Ectodermal cell (in vitro differentiated cells): ENCODE results near the gene GPR156.

Experiments used
- H3K27ac ChIP-seq: 2 replicates; pipeline ENCODE4 v1.7.0; 2013; ENCODE audit warnings: mild to moderate bottlenecking, low read depth, low read length; ENCODE audit not compliant: insufficient read depth, poor library complexity, severe bottlenecking
- H3K27me3 ChIP-seq: 2 replicates; pipeline ENCODE4 v1.7.0; 2013; ENCODE audit warnings: mild to moderate bottlenecking, low read length; ENCODE audit not compliant: insufficient read depth, control insufficient read depth, poor library complexity, severe bottlenecking
- H3K36me3 ChIP-seq: one replicate; pipeline ENCODE4 v1.7.0; 2013; ENCODE audit warnings: low read length; ENCODE audit not compliant: control insufficient read depth, insufficient read depth
- H3K4me1 ChIP-seq: one replicate; pipeline ENCODE4 v1.7.0; 2013; ENCODE audit warnings: low read length; ENCODE audit not compliant: control insufficient read depth, insufficient read depth
- H3K4me3 ChIP-seq: 2 replicates; pipeline ENCODE4 v1.7.0; 2013; ENCODE audit warnings: low read depth, low read length, control low read depth; ENCODE audit not compliant: insufficient read depth
- H3K9me3 ChIP-seq: 2 replicates; pipeline ENCODE4 v1.7.0; 2013; ENCODE audit warnings: mild to moderate bottlenecking, low read length, moderate library complexity; ENCODE audit not compliant: control insufficient read depth
- WGBS, 2 experiments: methylation state at CpG; one replicate each; pipeline ENCODE4 v1.1.7; 2013; ENCODE audit warnings: missing lambda C conversion rate in 2 of 2; 5-methylcytosine and 5-hydroxymethylcytosine counted together

GPR156 gene

DNA sequence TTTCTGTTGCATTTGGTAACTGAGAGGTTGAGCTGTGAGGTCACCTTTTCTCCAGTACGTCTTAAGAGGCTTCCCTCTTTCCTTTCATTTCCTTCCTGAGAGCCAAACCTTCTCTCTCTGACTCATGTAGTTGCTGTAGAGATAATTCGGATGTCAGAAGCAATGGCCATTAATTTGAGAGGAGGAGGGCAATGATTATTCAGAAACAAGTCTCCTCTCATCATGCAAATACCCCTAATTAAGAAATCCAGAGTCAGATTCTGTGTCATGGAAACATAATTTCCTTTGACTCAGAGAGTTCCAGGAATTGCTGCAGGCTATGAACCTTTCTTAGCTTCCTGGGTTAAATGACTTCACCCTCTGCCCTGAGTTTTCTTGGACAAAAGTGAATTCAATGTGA, 131.7 kb downstream of the GPR156 start:
- peaks cover 4% of the 10 kb centered on the region for H3K9me3 ChIP-seq
- WGBS, 2 experiments, result 80 to 96% methylated on average over 1 to 2 of the region's 2 CpGs
- H3K36me3 ChIP-seq, result no peaks in the 10 kb centered on the region
- H3K27ac ChIP-seq, result no peak overlapping the region
- H3K27me3 ChIP-seq, result no peaks in the 10 kb centered on the region
- no peak overlapping the region for H3K4me3 ChIP-seq
- H3K4me1 ChIP-seq, result no peaks in the 10 kb centered on the region

GRCh38 chr3:120151791-120152190, 133.2 kb downstream of the GPR156 start:
- Histone ChIP-seq H3K27me3 (no peaks in the 10 kb centered on the region), H3K4me1 (no peaks in the 10 kb centered on the region), H3K4me3 (no peak overlapping the region), H3K36me3 (no peaks in the 10 kb centered on the region), H3K27ac (no peak overlapping the region), H3K9me3 (peaks cover 4% of the 10 kb centered on the region)
- 87 to 89% methylated on average over 4 of the region's 4 CpGs for WGBS, 2 experiments

- no peak overlapping the region for H3K4me3 ChIP-seq
- H3K9me3 ChIP-seq, result no peaks in the 10 kb centered on the region
- no peak overlapping the region for H3K27ac ChIP-seq
- no peaks in the 10 kb centered on the region for H3K4me1 ChIP-seq
- 91 to 95% methylated on average over 2 to 3 of the region's 3 CpGs for WGBS, 2 experiments
- H3K36me3 ChIP-seq, result no peaks in the 10 kb centered on the region
- H3K27me3 ChIP-seq, result no peaks in the 10 kb centered on the region
Measured at GRCh38 chr3:120148187-120148949, 136.7 kb downstream of the GPR156 start.

GRCh38 chr3:120147072-120147871, 137.8 kb downstream of the GPR156 start:
- H3K36me3 ChIP-seq, result no peaks in the 10 kb centered on the region
- no peak overlapping the region for H3K4me3 ChIP-seq
- no peaks in the 10 kb centered on the region for H3K4me1 ChIP-seq
- WGBS, 2 experiments, result 76 to 82% methylated on average over 6 of the region's 6 CpGs
- H3K27ac ChIP-seq, result no peak overlapping the region
- no peaks in the 10 kb centered on the region for H3K9me3 ChIP-seq
- no peaks in the 10 kb centered on the region for H3K27me3 ChIP-seq

- 79 to 83% methylated on average over 3 of the region's 3 CpGs for WGBS, 2 experiments
- Histone ChIP-seq H3K4me1 (no peaks in the 10 kb centered on the region), H3K36me3 (no peaks in the 10 kb centered on the region), H3K4me3 (no peak overlapping the region), H3K27me3 (no peaks in the 10 kb centered on the region), H3K9me3 (no peaks in the 10 kb centered on the region), H3K27ac (no peak overlapping the region)
Measured at GRCh38 chr3:120145542-120146285, 139.3 kb downstream of the GPR156 start.

GRCh38 chr3:120144267-120144666, 140.8 kb downstream of the GPR156 start:
- 73 to 74% methylated on average over 4 of the region's 4 CpGs for WGBS, 2 experiments
- no peaks in the 10 kb centered on the region for H3K36me3 ChIP-seq

DNA sequence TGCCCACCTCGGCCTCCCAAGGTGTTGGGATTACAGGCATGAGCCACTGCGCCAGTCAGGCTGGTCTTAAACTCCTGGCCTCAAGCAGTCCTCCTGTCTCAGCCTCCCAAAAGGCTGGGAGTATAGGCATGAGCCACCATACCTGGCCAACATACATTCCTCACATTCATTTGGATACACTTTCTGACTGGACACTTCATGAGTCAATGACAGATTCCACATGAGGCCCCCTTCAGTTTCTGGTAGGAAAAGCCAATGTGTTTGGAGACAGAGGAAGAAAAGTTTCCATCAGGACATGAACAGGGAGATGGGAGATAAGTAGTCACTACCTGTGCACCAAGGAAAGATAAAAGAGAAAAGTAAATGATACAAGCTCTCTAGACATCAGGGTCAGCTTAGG, 141.3 kb downstream of the GPR156 start:
- 90 to 96% methylated on average over 2 of the region's 2 CpGs for WGBS, 2 experiments
- H3K4me3 ChIP-seq, result no peak overlapping the region
- H3K27me3 ChIP-seq, result no peaks in the 10 kb centered on the region
- no peaks in the 10 kb centered on the region for H3K36me3 ChIP-seq
- no peaks in the 10 kb centered on the region for H3K4me1 ChIP-seq
- no peaks in the 10 kb centered on the region for H3K9me3 ChIP-seq
- H3K27ac ChIP-seq, result no peak overlapping the region

More at GRCh38 chr3:120144267-120144666, 140.8 kb downstream of the GPR156 start:
- Histone ChIP-seq H3K9me3 (no peaks in the 10 kb centered on the region), H3K4me1 (no peaks in the 10 kb centered on the region), H3K27ac (no peak overlapping the region), H3K4me3 (no peak overlapping the region), H3K27me3 (no peaks in the 10 kb centered on the region)

DNA sequence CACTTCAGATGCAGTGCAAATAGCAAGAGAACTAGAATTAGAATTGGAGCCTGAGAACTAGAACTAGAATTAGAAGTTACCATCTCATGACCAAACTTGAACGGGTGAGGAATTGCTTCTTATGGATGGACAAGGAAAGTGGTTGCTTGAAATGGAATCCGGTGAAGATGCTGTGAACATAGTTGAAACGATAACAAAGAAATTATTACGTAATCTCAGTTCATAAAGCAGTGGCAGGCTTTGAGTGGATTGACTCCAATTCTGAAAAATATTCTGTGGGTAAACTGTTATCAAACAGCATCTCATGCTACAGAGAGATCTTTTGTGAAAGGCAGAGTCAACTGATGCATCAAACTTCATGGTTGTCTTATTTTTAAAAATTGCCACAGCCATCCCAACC, 142.8 kb downstream of the GPR156 start:
- H3K4me1 ChIP-seq, result no peaks in the 10 kb centered on the region
- 94 to 96% methylated on average over 4 of the region's 4 CpGs for WGBS, 2 experiments
- no peaks in the 10 kb centered on the region for H3K9me3 ChIP-seq
- no peak overlapping the region for H3K4me3 ChIP-seq
- no peaks in the 10 kb centered on the region for H3K27me3 ChIP-seq
- no peaks in the 10 kb centered on the region for H3K36me3 ChIP-seq
- no peak overlapping the region for H3K27ac ChIP-seq

- Histone ChIP-seq H3K4me1 (no peaks in the 10 kb centered on the region), H3K36me3 (no peaks in the 10 kb centered on the region), H3K27ac (no peak overlapping the region), H3K27me3 (no peaks in the 10 kb centered on the region), H3K9me3 (no peaks in the 10 kb centered on the region), H3K4me3 (no peak overlapping the region)
- 95 to 97% methylated on average over 52 of the region's 52 CpGs for WGBS, 2 experiments
Measured at GRCh38 chr3:120140098-120140742, 144.8 kb downstream of the GPR156 start.
